ENCODE data around the gene SNX8.

- TF ChIP-seq CTCF (IDR thresholded peaks at IDR 0.05; ENCODE audit: extremely low read depth in 1 of 2, insufficient read depth in 1 of 2, low read depth in 1 of 2, low read length in 2 of 2) = no peak
- no peak for TF ChIP-seq EZH2 (IDR thresholded peaks at IDR 0.05; ENCODE audit: borderline replicate concordance, low read depth, low read length, severe bottlenecking)
- no peak for TF ChIP-seq POLR2AphosphoS5 (IDR thresholded peaks at IDR 0.05; ENCODE audit: insufficient read depth, low read depth, low read length)
- no peak for TF ChIP-seq MAX (IDR thresholded peaks at IDR 0.05; ENCODE audit: insufficient read depth, insufficient read length)
Measured at GRCh38 chr7:2219136-2219535, 95.1 kb downstream of the SNX8 start.

All from endothelial cell of umbilical vein (primary cell).